ENCODE results near the gene APOM.
A peak's percentile ranks its signal among the peaks of the same experiment; 100 is the strongest.

The APOM gene

GRCh38 chr6:31676322-31676903 lies 20.7 kb downstream of the APOM start:
- DNase-seq (ENCODE audit: insufficient read length, low spot score) (no peak), FAIRE-seq (no peak)
- TF ChIP-seq SPI1 (IDR thresholded peaks at IDR 0.05; ENCODE audit: low read depth, low read length) (peak; percentile 85), POU2F2 (IDR thresholded peaks at IDR 0.05; ENCODE audit: low read depth, low read length) (no peak)

GRCh38 chr6:31676904-31677303 lies 21.2 kb downstream of the APOM start:
- FAIRE-seq (no peak), DNase-seq (ENCODE audit: insufficient read length, low spot score) (no peak)
- TF ChIP-seq PAX5 (IDR thresholded peaks at IDR 0.05; ENCODE audit: insufficient read depth, low read length, severe bottlenecking) (no peak), POU2F2 (IDR thresholded peaks at IDR 0.05; ENCODE audit: low read depth, low read length) (no peak), SPI1 (IDR thresholded peaks at IDR 0.05; ENCODE audit: low read depth, low read length) (no peak), POLR2AphosphoS5 (IDR thresholded peaks at IDR 0.05; ENCODE audit: low read depth, low read length) (no peak), POLR2A (IDR thresholded peaks at IDR 0.05; ENCODE audit: low read depth, low read length) (no peak), TAF1 (IDR thresholded peaks at IDR 0.05; ENCODE audit: low read depth, low read length) (no peak)

GRCh38 chr6:31677955-31678354 lies 22.3 kb downstream of the APOM start:
- no peak for DNase-seq (ENCODE audit: insufficient read length, low spot score)
- TF ChIP-seq POLR2A (IDR thresholded peaks at IDR 0.05; ENCODE audit: low read depth, low read length), result no peak
- no peak for TF ChIP-seq POU2F2 (IDR thresholded peaks at IDR 0.05; ENCODE audit: low read depth, low read length)
- no peak for FAIRE-seq

- TF ChIP-seq SPI1 (IDR thresholded peaks at IDR 0.05; ENCODE audit: low read depth, low read length), result peak; percentile 27
- no peak for TF ChIP-seq POLR2A (IDR thresholded peaks at IDR 0.05; ENCODE audit: low read depth, low read length)
- no peak for TF ChIP-seq PAX5 (IDR thresholded peaks at IDR 0.05; ENCODE audit: insufficient read depth, low read length, severe bottlenecking)
- TF ChIP-seq POLR2AphosphoS5 (IDR thresholded peaks at IDR 0.05; ENCODE audit: low read depth, low read length), result no peak
- no peak for TF ChIP-seq TAF1 (IDR thresholded peaks at IDR 0.05; ENCODE audit: low read depth, low read length)
- TF ChIP-seq POU2F2 (IDR thresholded peaks at IDR 0.05; ENCODE audit: low read depth, low read length), result no peak
- FAIRE-seq (peak; percentile 91), DNase-seq (ENCODE audit: insufficient read length, low spot score) (peak; percentile 52)
Measured at GRCh38 chr6:31680226-31681134, 24.8 kb downstream of the APOM start, which contains the start of gene LY6G5C. Gene LY6G5C, minus strand, starts transcription at chr6:31681067. Its CDS starts 694 bp downstream, at chr6:31680373.

- peak; percentile 60 for DNase-seq (ENCODE audit: insufficient read length, low spot score)
Measured at GRCh38 chr6:31681135-31681671, 25.5 kb downstream of the APOM start.

GRCh38 chr6:31683591-31683990 lies 27.9 kb downstream of the APOM start:
- TF ChIP-seq TAF1 (IDR thresholded peaks at IDR 0.05; ENCODE audit: low read depth, low read length), result no peak
- no peak for TF ChIP-seq SPI1 (IDR thresholded peaks at IDR 0.05; ENCODE audit: low read depth, low read length)
- TF ChIP-seq POLR2AphosphoS5 (IDR thresholded peaks at IDR 0.05; ENCODE audit: low read depth, low read length), result no peak
- no peak for DNase-seq (ENCODE audit: insufficient read length, low spot score)
- FAIRE-seq, result no peak

More at GRCh38 chr6:31681135-31681671, 25.5 kb downstream of the APOM start:
- no peak for TF ChIP-seq POLR2AphosphoS5 (IDR thresholded peaks at IDR 0.05; ENCODE audit: low read depth, low read length)
- 0 out of 2 replicates have a peak, but pooled peaks have one; percentile 12 for TF ChIP-seq TAF1 (IDR thresholded peaks at IDR 0.05; ENCODE audit: low read depth, low read length)
- TF ChIP-seq POU2F2 (IDR thresholded peaks at IDR 0.05; ENCODE audit: low read depth, low read length), result no peak
- TF ChIP-seq SPI1 (IDR thresholded peaks at IDR 0.05; ENCODE audit: low read depth, low read length), result no peak
- no peak for FAIRE-seq

GRCh38 chr6:31686483-31686882 lies 30.8 kb downstream of the APOM start:
- TF ChIP-seq PAX5 (IDR thresholded peaks at IDR 0.05; ENCODE audit: insufficient read depth, low read length, severe bottlenecking) (no peak), POLR2AphosphoS5 (IDR thresholded peaks at IDR 0.05; ENCODE audit: low read depth, low read length) (no peak), TAF1 (IDR thresholded peaks at IDR 0.05; ENCODE audit: low read depth, low read length) (no peak), POLR2A (IDR thresholded peaks at IDR 0.05; ENCODE audit: low read depth, low read length) (no peak), SPI1 (IDR thresholded peaks at IDR 0.05; ENCODE audit: low read depth, low read length) (no peak), POU2F2 (IDR thresholded peaks at IDR 0.05; ENCODE audit: low read depth, low read length) (no peak)
- DNase-seq (ENCODE audit: insufficient read length, low spot score) (no peak), FAIRE-seq (no peak)

GRCh38 chr6:31687321-31687720 lies 31.6 kb downstream of the APOM start:
- DNase-seq (ENCODE audit: insufficient read length, low spot score) (no peak), FAIRE-seq (no peak)
- TF ChIP-seq SPI1 (IDR thresholded peaks at IDR 0.05; ENCODE audit: low read depth, low read length) (no peak), TAF1 (IDR thresholded peaks at IDR 0.05; ENCODE audit: low read depth, low read length) (no peak), POLR2AphosphoS5 (IDR thresholded peaks at IDR 0.05; ENCODE audit: low read depth, low read length) (no peak), POLR2A (IDR thresholded peaks at IDR 0.05; ENCODE audit: low read depth, low read length) (no peak), PAX5 (IDR thresholded peaks at IDR 0.05; ENCODE audit: insufficient read depth, low read length, severe bottlenecking) (no peak), POU2F2 (IDR thresholded peaks at IDR 0.05; ENCODE audit: low read depth, low read length) (no peak)

GRCh38 chr6:31687860-31688693 lies 32.4 kb downstream of the APOM start:
- FAIRE-seq, result no peak
- DNase-seq (ENCODE audit: insufficient read length, low spot score), result no peak
- TF ChIP-seq POU2F2 (IDR thresholded peaks at IDR 0.05; ENCODE audit: low read depth, low read length), result no peak
- no peak for TF ChIP-seq POLR2A (IDR thresholded peaks at IDR 0.05; ENCODE audit: low read depth, low read length)
- TF ChIP-seq TAF1 (IDR thresholded peaks at IDR 0.05; ENCODE audit: low read depth, low read length), result no peak
- TF ChIP-seq PAX5 (IDR thresholded peaks at IDR 0.05; ENCODE audit: insufficient read depth, low read length, severe bottlenecking), result no peak
- no peak for TF ChIP-seq POLR2AphosphoS5 (IDR thresholded peaks at IDR 0.05; ENCODE audit: low read depth, low read length)
- TF ChIP-seq SPI1 (IDR thresholded peaks at IDR 0.05; ENCODE audit: low read depth, low read length), result no peak

Data from GM12891 (cell line).